ENCODE data around the gene TREML1. TPM values are rescaled to one million over a fixed set of nuclear protein-coding genes. Genes with fewer than 3 reads are reported as not detected.

The TREML1 gene
- total RNA-seq (2013): 1.9 TPM
- polyA plus RNA-seq (1 to 10 TPM in 2 of 3 donors, under 1 TPM in 1; 0.65 to 3.6 (median 2.6) TPM), polyA minus RNA-seq (0.28 and 0.56 TPM in 2 replicates), total RNA-seq (0 to 0.66 (median 0.20) reads per million in 11 experiments)

- intact Hi-C loops (cut with micrococcal nuclease): no loop called here
- peaks cover 20% of the 10 kb centered on the region for H3K4me1 Mint-ChIP-seq
Measured at GRCh38 chr6:41153992-41154625, at the start of gene TREML1. Gene TREML1 (minus strand): TSS chr6:41154347. CDS start chr6:41154288, 59 bp downstream.

GRCh38 chr6:41201764-41202173, 47.6 kb upstream of the TREML1 start:
- Histone ChIP-seq H3K4me2 (replicated peaks; ENCODE audit: extremely low read depth, low read length, poor library complexity, severe bottlenecking) (peak overlapping the region; percentile 56), H3K9ac (ENCODE audit: insufficient read depth, low read length, poor library complexity, severe bottlenecking) (no peak overlapping the region), H3K4me3 (replicated peaks in 1 of 3; ENCODE audit: low read depth in 2 of 3, low read length in 3 of 3) (peak overlapping the region in 1 of 3 experiments; percentile 49), H3K36me3 (replicated peaks in 1 of 2; ENCODE audit: control insufficient read depth in 1 of 2, insufficient read depth in 2 of 2, low read length in 2 of 2) (no peaks in the 10 kb centered on the region), H3K27ac (ENCODE audit: low read depth in 1 of 2, low read length in 2 of 2) (peak overlapping the region; percentile 96 to 99), H3K4me1 (ENCODE audit: control insufficient read depth in 1 of 2, insufficient read depth in 2 of 2, low read length in 2 of 2) (peaks cover 48 to 52% of the 10 kb centered on the region in 2 donors), H3K9me3 (replicated peaks in 1 of 2; ENCODE audit: control insufficient read depth in 1 of 2, insufficient read depth in 1 of 2, low read length in 2 of 2) (no peaks in the 10 kb centered on the region), H3K27me3 (ENCODE audit: control insufficient read depth in 2 of 2, insufficient read depth in 2 of 2, low read length in 2 of 2) (no peaks in the 10 kb centered on the region), H3K79me2 (ENCODE audit: insufficient read depth, low read length) (no peaks in the 10 kb centered on the region), H2AFZ (ENCODE audit: insufficient read depth, low read depth, low read length, poor library complexity, severe bottlenecking) (peak overlapping the region; percentile 44), H4K20me1 (ENCODE audit: insufficient read depth, low read length) (no peaks in the 10 kb centered on the region)
- no peak for TF ChIP-seq CTCF (IDR thresholded peaks at IDR 0.05)
- DNase-seq: peak in 2 of 3 donors; percentile 20 to 48
- Mint-ChIP-seq H3K9me3 (peaks cover 0 to 2% (median 0%) of the 10 kb centered on the region in 7 donors), H3K4me1 (peaks cover 59% of the 10 kb centered on the region), H3K27me3 (ENCODE audit: low read depth in 3 of 3) (peaks cover 0 to 3% (median 2%) of the 10 kb centered on the region in 3 donors), H3K36me3 (peaks cover 9 to 10% of the 10 kb centered on the region in 2 donors), H3K4me3 (peak overlapping the region; percentile 1 to 58), H3K27ac (peak overlapping the region; percentile 96 to 99 (median 97))
- 14% methylated on average over 8 of the region's 8 CpGs for WGBS (ENCODE audit: insufficient coverage)
- intact Hi-C loops (cut with micrococcal nuclease): no loop called here

More at GRCh38 chr6:41153992-41154625, at the start of gene TREML1:
- H3K79me2 ChIP-seq (ENCODE audit: insufficient read depth, low read length): no peaks in the 10 kb centered on the region
- no peak for DNase-seq
- peaks cover 0 to 2% of the 10 kb centered on the region in 2 donors for H3K36me3 Mint-ChIP-seq
- TF ChIP-seq CTCF (IDR thresholded peaks at IDR 0.05): no peak
- H3K36me3 ChIP-seq (replicated peaks in 1 of 2; ENCODE audit: control insufficient read depth in 1 of 2, insufficient read depth in 2 of 2, low read length in 2 of 2): no peaks in the 10 kb centered on the region
- H3K9me3 ChIP-seq (replicated peaks in 1 of 2; ENCODE audit: control insufficient read depth in 1 of 2, insufficient read depth in 1 of 2, low read length in 2 of 2): no peaks in the 10 kb centered on the region
- H2AFZ ChIP-seq (ENCODE audit: insufficient read depth, low read depth, low read length, poor library complexity, severe bottlenecking): no peak within 1 kb of the TSS
- 86% methylated on average over 1 of the region's 5 CpGs for WGBS (ENCODE audit: insufficient coverage)
- no peak within 1 kb of the TSS for H3K4me2 ChIP-seq (replicated peaks; ENCODE audit: extremely low read depth, low read length, poor library complexity, severe bottlenecking)
- no peak within 1 kb of the TSS for H3K4me3 Mint-ChIP-seq
- H3K4me1 ChIP-seq (ENCODE audit: control insufficient read depth in 1 of 2, insufficient read depth in 2 of 2, low read length in 2 of 2): peaks cover 14 to 17% of the 10 kb centered on the region in 2 donors
- peaks cover 3 to 14% (median 3%) of the 10 kb centered on the region in 3 donors for H3K27me3 Mint-ChIP-seq (ENCODE audit: low read depth in 3 of 3)
- no peak within 1 kb of the TSS for H3K9ac ChIP-seq (ENCODE audit: insufficient read depth, low read length, poor library complexity, severe bottlenecking)
- no peaks in the 10 kb centered on the region for H4K20me1 ChIP-seq (ENCODE audit: insufficient read depth, low read length)
- H3K4me3 ChIP-seq (replicated peaks in 1 of 3; ENCODE audit: low read depth in 2 of 3, low read length in 3 of 3): no peak within 1 kb of the TSS
- peak within 1 kb of the TSS in 1 of 7 donors; percentile 63 for H3K27ac Mint-ChIP-seq
- no peak within 1 kb of the TSS for H3K27ac ChIP-seq (ENCODE audit: low read depth in 1 of 2, low read length in 2 of 2)
- H3K9me3 Mint-ChIP-seq: peaks cover 0 to 9% (median 5%) of the 10 kb centered on the region in 7 donors
- no peaks in the 10 kb centered on the region for H3K27me3 ChIP-seq (ENCODE audit: control insufficient read depth in 2 of 2, insufficient read depth in 2 of 2, low read length in 2 of 2)
